ENCODE data around the gene PGLYRP4.

The PGLYRP4 gene

GRCh38 chr1:153348511-153349362, at the start of gene PGLYRP4:
Gene PGLYRP4 (minus strand): TSS chr1:153348841. CDS start chr1:153347932, 909 bp downstream.
- peak; percentile 57 for DNase-seq

GRCh38 chr1:153397924-153398651, 49.4 kb upstream of the PGLYRP4 start:
- no peak for DNase-seq

GRCh38 chr1:153397051-153397923, 48.6 kb upstream of the PGLYRP4 start:
- DNase-seq: peak; percentile 86

GRCh38 chr1:153396461-153396860, 47.8 kb upstream of the PGLYRP4 start:
- DNase-seq: no peak

- no peak for DNase-seq
These were observed 47.1 kb upstream of the PGLYRP4 start for GRCh38 chr1:153395776-153396175.

GRCh38 chr1:153395136-153395685, 46.6 kb upstream of the PGLYRP4 start:
- DNase-seq: no peak

- no peak for DNase-seq
These were observed 45.8 kb upstream of the PGLYRP4 start for GRCh38 chr1:153394391-153394790.

GRCh38 chr1:153393926-153394325, 45.3 kb upstream of the PGLYRP4 start:
- peak; percentile 43 for DNase-seq

- no peak for DNase-seq
These were observed 44.2 kb upstream of the PGLYRP4 start for GRCh38 chr1:153392822-153393221.

- no peak for DNase-seq
These were observed 43.6 kb upstream of the PGLYRP4 start for GRCh38 chr1:153392258-153392657.

GRCh38 chr1:153390938-153391710, 42.5 kb upstream of the PGLYRP4 start, which contains the start of gene S100A8:
Gene S100A8 (minus strand): TSS chr1:153391073. CDS start chr1:153390535, 538 bp downstream.
- DNase-seq: no peak

GRCh38 chr1:153389973-153390879, 41.6 kb upstream of the PGLYRP4 start:
- DNase-seq: no peak

GRCh38 chr1:153389401-153389800, 40.8 kb upstream of the PGLYRP4 start:
- DNase-seq: no peak

GRCh38 chr1:153387785-153388184, 39.1 kb upstream of the PGLYRP4 start:
- no peak for DNase-seq

- no peak for DNase-seq
These were observed 38.4 kb upstream of the PGLYRP4 start for GRCh38 chr1:153387001-153387400.

- no peak for DNase-seq
These were observed 37.9 kb upstream of the PGLYRP4 start for GRCh38 chr1:153386500-153386901.

GRCh38 chr1:153384958-153385580, 36.4 kb upstream of the PGLYRP4 start:
- no peak for DNase-seq

- no peak for DNase-seq
These were observed 32.1 kb upstream of the PGLYRP4 start for GRCh38 chr1:153380711-153381110.

- no peak for DNase-seq
These were observed 30.9 kb upstream of the PGLYRP4 start for GRCh38 chr1:153379591-153379990.

- DNase-seq: no peak
These were observed 26.9 kb upstream of the PGLYRP4 start, which contains the start of gene S100A12 for GRCh38 chr1:153375511-153375910. Gene S100A12 (minus strand): TSS chr1:153375621. CDS start chr1:153374592, 1,029 bp downstream.

Measured in NCI-H82 (cell line).